Vagina (tissue), 2 donors: ENCODE results near the gene OR4Q2.
"Not testable (repeated sequence)": the region's sequence is repeated elsewhere in the genome, so short reads cannot be mapped to it uniquely, and the experiment has no call there.

Experiments
- POLR2A ChIP-seq, 2 donors: fragments of 450-650 bp; IDR thresholded peaks; one replicate each; pipeline ENCODE4 v1.6.1; 2017; ENCODE audit warnings: antibody characterized with exemption in 2 of 2, mild to moderate bottlenecking in 2 of 2, moderate library complexity in 2 of 2
- POLR2AphosphoS5 ChIP-seq, 2 donors: sonication (generic); formaldehyde crosslinking; IDR thresholded peaks; one replicate each; pipeline ENCODE4 v1.9.0; 2017; ENCODE audit warnings: antibody characterized with exemption in 2 of 2, mild to moderate bottlenecking in 2 of 2, low read depth in 1 of 2; ENCODE audit not compliant: insufficient read depth in 1 of 2
- TF ChIP-seq, protein P1 (sequence below), 3 experiments: fragments of 450-650 bp in 2 of 3; fragments of 200-600 bp in 1 of 3; sonication (generic) in 1 of 3; IDR thresholded peaks; one replicate each; pipeline ENCODE4 v1.5.1; 2017 to 2019; ENCODE audit warnings: antibody characterized with exemption in 3 of 3, mild to moderate bottlenecking in 2 of 3, moderate library complexity in 2 of 3

- not testable (repeated sequence) for TF ChIP-seq POLR2A (IDR thresholded peaks at IDR 0.05); POLR2AphosphoS5 (IDR thresholded peaks at IDR 0.05; ENCODE audit: insufficient read depth in 1 of 2, low read depth in 1 of 2)
- TF ChIP-seq, protein P1, sequence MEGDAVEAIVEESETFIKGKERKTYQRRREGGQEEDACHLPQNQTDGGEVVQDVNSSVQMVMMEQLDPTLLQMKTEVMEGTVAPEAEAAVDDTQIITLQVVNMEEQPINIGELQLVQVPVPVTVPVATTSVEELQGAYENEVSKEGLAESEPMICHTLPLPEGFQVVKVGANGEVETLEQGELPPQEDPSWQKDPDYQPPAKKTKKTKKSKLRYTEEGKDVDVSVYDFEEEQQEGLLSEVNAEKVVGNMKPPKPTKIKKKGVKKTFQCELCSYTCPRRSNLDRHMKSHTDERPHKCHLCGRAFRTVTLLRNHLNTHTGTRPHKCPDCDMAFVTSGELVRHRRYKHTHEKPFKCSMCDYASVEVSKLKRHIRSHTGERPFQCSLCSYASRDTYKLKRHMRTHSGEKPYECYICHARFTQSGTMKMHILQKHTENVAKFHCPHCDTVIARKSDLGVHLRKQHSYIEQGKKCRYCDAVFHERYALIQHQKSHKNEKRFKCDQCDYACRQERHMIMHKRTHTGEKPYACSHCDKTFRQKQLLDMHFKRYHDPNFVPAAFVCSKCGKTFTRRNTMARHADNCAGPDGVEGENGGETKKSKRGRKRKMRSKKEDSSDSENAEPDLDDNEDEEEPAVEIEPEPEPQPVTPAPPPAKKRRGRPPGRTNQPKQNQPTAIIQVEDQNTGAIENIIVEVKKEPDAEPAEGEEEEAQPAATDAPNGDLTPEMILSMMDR (IDR thresholded peaks at IDR 0.05), result not testable (repeated sequence)
These were observed 32.2 kb upstream of the OR4Q2 start for GRCh38 chr14:19969735-19970134.
